ENCODE measurements around the gene SMO.

- TF ChIP-seq POLR2A (IDR thresholded peaks at IDR 0.05) (no peak), EP300 (IDR thresholded peaks at IDR 0.05) (no peak), POLR2AphosphoS5 (IDR thresholded peaks at IDR 0.05) (no peak)
- TF ChIP-seq, protein P1, sequence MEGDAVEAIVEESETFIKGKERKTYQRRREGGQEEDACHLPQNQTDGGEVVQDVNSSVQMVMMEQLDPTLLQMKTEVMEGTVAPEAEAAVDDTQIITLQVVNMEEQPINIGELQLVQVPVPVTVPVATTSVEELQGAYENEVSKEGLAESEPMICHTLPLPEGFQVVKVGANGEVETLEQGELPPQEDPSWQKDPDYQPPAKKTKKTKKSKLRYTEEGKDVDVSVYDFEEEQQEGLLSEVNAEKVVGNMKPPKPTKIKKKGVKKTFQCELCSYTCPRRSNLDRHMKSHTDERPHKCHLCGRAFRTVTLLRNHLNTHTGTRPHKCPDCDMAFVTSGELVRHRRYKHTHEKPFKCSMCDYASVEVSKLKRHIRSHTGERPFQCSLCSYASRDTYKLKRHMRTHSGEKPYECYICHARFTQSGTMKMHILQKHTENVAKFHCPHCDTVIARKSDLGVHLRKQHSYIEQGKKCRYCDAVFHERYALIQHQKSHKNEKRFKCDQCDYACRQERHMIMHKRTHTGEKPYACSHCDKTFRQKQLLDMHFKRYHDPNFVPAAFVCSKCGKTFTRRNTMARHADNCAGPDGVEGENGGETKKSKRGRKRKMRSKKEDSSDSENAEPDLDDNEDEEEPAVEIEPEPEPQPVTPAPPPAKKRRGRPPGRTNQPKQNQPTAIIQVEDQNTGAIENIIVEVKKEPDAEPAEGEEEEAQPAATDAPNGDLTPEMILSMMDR (IDR thresholded peaks at IDR 0.05) = no peak
Observed at GRCh38 chr7:129245533-129245932, 57.1 kb downstream of the SMO start.
